WERI-Rb-1 (cell line): ENCODE measurements around the gene KCNJ18.
"Not testable (repeated sequence)": the region's sequence is repeated elsewhere in the genome, so short reads cannot be mapped to it uniquely, and the experiment has no call there.

Experiments
- DNase-seq: peaks from one replicate; pipeline ENCODE4 v3.0.0-alpha.2; 2020
- H3K27ac ChIP-seq: fragments of 250-450 bp; sonication (Bioruptor Pico); 2 replicates; pipeline ENCODE4 v1.5.1; 2020; ENCODE audit warnings: mild to moderate bottlenecking, moderate library complexity
- H3K27me3 ChIP-seq: fragments of 250-450 bp; sonication (Bioruptor Pico); 2 replicates; pipeline ENCODE4 v1.5.1; 2021; ENCODE audit warnings: mild to moderate bottlenecking, low read depth, moderate library complexity; ENCODE audit not compliant: insufficient read depth, severe bottlenecking
- H3K36me3 ChIP-seq: fragments of 250-450 bp; sonication (Bioruptor Pico); 2 replicates; pipeline ENCODE4 v1.5.1; 2020; ENCODE audit warnings: mild to moderate bottlenecking, moderate library complexity
- H3K4me3 ChIP-seq: 2 replicates; pipeline ENCODE4 v1.5.1; 2011; ENCODE audit warnings: low read depth, mild to moderate bottlenecking, control low read depth, low read length
- H3K9me3 ChIP-seq: fragments of 250-450 bp; sonication (Bioruptor Pico); 2 replicates; pipeline ENCODE4 v1.5.1; 2021; ENCODE audit warnings: mild to moderate bottlenecking, moderate library complexity; ENCODE audit not compliant: severe bottlenecking

KCNJ18 gene

GRCh38 chr17:21691883-21692703, at the start of gene KCNJ18:
Gene KCNJ18, plus strand, starts transcription at chr17:21692523. Its CDS starts 10,264 bp downstream, at chr17:21702787.
- H3K4me3 ChIP-seq, H3K27ac ChIP-seq, H3K27me3 ChIP-seq, H3K9me3 ChIP-seq, DNase-seq, H3K36me3 ChIP-seq: not testable (repeated sequence)

- H3K27ac ChIP-seq, DNase-seq, H3K4me3 ChIP-seq, H3K9me3 ChIP-seq, H3K36me3 ChIP-seq, H3K27me3 ChIP-seq: not testable (repeated sequence)
Observed at GRCh38 chr17:21648125-21648524, 44.2 kb upstream of the KCNJ18 start.

- H3K9me3 ChIP-seq, DNase-seq, H3K4me3 ChIP-seq: not testable (repeated sequence)
Observed at GRCh38 chr17:21650043-21650442, 42.3 kb upstream of the KCNJ18 start.

GRCh38 chr17:21652049-21652448, 40.3 kb upstream of the KCNJ18 start:
- not testable (repeated sequence) for H3K27ac ChIP-seq, H3K27me3 ChIP-seq, H3K9me3 ChIP-seq, DNase-seq, H3K36me3 ChIP-seq, H3K4me3 ChIP-seq

More at GRCh38 chr17:21650043-21650442, 42.3 kb upstream of the KCNJ18 start:
- H3K27ac ChIP-seq, H3K36me3 ChIP-seq, H3K27me3 ChIP-seq: not testable (repeated sequence)

GRCh38 chr17:21653211-21653610, 39.1 kb upstream of the KCNJ18 start:
- not testable (repeated sequence) for H3K4me3 ChIP-seq, H3K9me3 ChIP-seq, H3K36me3 ChIP-seq, DNase-seq, H3K27me3 ChIP-seq, H3K27ac ChIP-seq

GRCh38 chr17:21656518-21657309, 35.6 kb upstream of the KCNJ18 start:
- not testable (repeated sequence) for H3K4me3 ChIP-seq, H3K27ac ChIP-seq, H3K9me3 ChIP-seq, DNase-seq, H3K36me3 ChIP-seq
- H3K27me3 ChIP-seq, result peaks cover 14% of the 10 kb centered on the region

- not testable (repeated sequence) for H3K9me3 ChIP-seq, DNase-seq, H3K4me3 ChIP-seq
Observed at GRCh38 chr17:21659635-21660034, 32.7 kb upstream of the KCNJ18 start.

GRCh38 chr17:21661455-21661854, 30.9 kb upstream of the KCNJ18 start:
- not testable (repeated sequence) for H3K36me3 ChIP-seq, H3K27ac ChIP-seq, DNase-seq, H3K4me3 ChIP-seq, H3K9me3 ChIP-seq
- H3K27me3 ChIP-seq, result peaks cover 15% of the 10 kb centered on the region

More at GRCh38 chr17:21659635-21660034, 32.7 kb upstream of the KCNJ18 start:
- H3K27ac ChIP-seq, H3K36me3 ChIP-seq: not testable (repeated sequence)
- H3K27me3 ChIP-seq, result peaks cover 18% of the 10 kb centered on the region

- not testable (repeated sequence) for H3K27me3 ChIP-seq, H3K27ac ChIP-seq, H3K36me3 ChIP-seq, H3K9me3 ChIP-seq, H3K4me3 ChIP-seq, DNase-seq
Observed at GRCh38 chr17:21663166-21663565, 29.2 kb upstream of the KCNJ18 start.

- not testable (repeated sequence) for DNase-seq, H3K27ac ChIP-seq, H3K36me3 ChIP-seq, H3K27me3 ChIP-seq, H3K4me3 ChIP-seq, H3K9me3 ChIP-seq
Observed at GRCh38 chr17:21663614-21664474, 28.5 kb upstream of the KCNJ18 start.

GRCh38 chr17:21665171-21665570, 27.2 kb upstream of the KCNJ18 start:
- H3K9me3 ChIP-seq, result not testable (repeated sequence)

GRCh38 chr17:21665935-21666493, 26.3 kb upstream of the KCNJ18 start:
- not testable (repeated sequence) for H3K27me3 ChIP-seq, H3K9me3 ChIP-seq, H3K27ac ChIP-seq, H3K4me3 ChIP-seq, H3K36me3 ChIP-seq, DNase-seq

More at GRCh38 chr17:21665171-21665570, 27.2 kb upstream of the KCNJ18 start:
- not testable (repeated sequence) for H3K27ac ChIP-seq, DNase-seq, H3K36me3 ChIP-seq, H3K4me3 ChIP-seq, H3K27me3 ChIP-seq

- not testable (repeated sequence) for H3K4me3 ChIP-seq, H3K9me3 ChIP-seq, H3K27me3 ChIP-seq, DNase-seq, H3K36me3 ChIP-seq, H3K27ac ChIP-seq
Observed at GRCh38 chr17:21666711-21667412, 25.5 kb upstream of the KCNJ18 start.
